Loucy (cell line): ENCODE measurements around the gene ZNF747.

ENCODE experiments used
- EZH2phosphoT487 ChIP-seq: fragments of 200-600 bp; IDR thresholded peaks from 2 replicates; pipeline ENCODE4 v1.6.1; 2018; ENCODE audit warnings: antibody characterized with exemption, mild to moderate bottlenecking, moderate library complexity, borderline replicate concordance
- TF ChIP-seq, protein P1 (sequence below): fragments of 200-600 bp; sonication (generic); conservative IDR thresholded peaks from 2 replicates; pipeline ENCODE4 v1.5.1; 2014; ENCODE audit warnings: mild to moderate bottlenecking, antibody characterized with exemption, low read length

DNA sequence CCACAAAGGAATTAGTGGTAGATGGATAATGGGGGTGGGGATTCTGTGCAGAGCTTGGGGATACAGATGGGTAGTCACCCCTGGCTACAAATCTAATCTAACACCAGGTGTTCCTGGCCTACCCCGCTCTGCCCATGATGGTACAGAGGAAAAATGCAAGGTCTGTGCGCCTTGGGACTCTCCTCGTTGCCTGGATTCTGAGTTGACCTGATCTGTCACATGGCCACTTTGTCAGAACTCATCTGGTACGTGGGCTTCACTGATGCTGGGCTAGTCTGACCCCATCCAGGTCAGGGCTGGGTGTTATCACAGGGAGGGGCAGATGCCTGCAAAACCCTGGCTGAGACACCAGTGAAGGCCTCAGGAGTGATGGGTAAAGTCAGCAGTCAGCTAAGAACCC is 18.3 kb upstream of the ZNF747 start:
- TF ChIP-seq, protein P1, sequence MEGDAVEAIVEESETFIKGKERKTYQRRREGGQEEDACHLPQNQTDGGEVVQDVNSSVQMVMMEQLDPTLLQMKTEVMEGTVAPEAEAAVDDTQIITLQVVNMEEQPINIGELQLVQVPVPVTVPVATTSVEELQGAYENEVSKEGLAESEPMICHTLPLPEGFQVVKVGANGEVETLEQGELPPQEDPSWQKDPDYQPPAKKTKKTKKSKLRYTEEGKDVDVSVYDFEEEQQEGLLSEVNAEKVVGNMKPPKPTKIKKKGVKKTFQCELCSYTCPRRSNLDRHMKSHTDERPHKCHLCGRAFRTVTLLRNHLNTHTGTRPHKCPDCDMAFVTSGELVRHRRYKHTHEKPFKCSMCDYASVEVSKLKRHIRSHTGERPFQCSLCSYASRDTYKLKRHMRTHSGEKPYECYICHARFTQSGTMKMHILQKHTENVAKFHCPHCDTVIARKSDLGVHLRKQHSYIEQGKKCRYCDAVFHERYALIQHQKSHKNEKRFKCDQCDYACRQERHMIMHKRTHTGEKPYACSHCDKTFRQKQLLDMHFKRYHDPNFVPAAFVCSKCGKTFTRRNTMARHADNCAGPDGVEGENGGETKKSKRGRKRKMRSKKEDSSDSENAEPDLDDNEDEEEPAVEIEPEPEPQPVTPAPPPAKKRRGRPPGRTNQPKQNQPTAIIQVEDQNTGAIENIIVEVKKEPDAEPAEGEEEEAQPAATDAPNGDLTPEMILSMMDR, result no peak
- no peak for TF ChIP-seq EZH2phosphoT487
